ENCODE results near the gene CCDC43.
"Not testable (repeated sequence)": the region's sequence is repeated elsewhere in the genome, so short reads cannot be mapped to it uniquely, and the experiment has no call there.

The CCDC43 gene

GRCh38 chr17:44664867-44665266 is 24.7 kb downstream of the CCDC43 start:
- no peak for DNase-seq

- DNase-seq = no peak
Observed at GRCh38 chr17:44663095-44663494, 26.5 kb downstream of the CCDC43 start.

GRCh38 chr17:44661835-44662234 is 27.7 kb downstream of the CCDC43 start:
- no peak for DNase-seq

GRCh38 chr17:44655983-44656710 is 33.4 kb downstream of the CCDC43 start, which contains the start of gene MEIOC:
MEIOC (plus strand) TSS chr17:44656468; CDS start chr17:44656614, 146 bp downstream.
- peak; percentile 42 for DNase-seq

GRCh38 chr17:44653954-44654353 is 35.6 kb downstream of the CCDC43 start:
- DNase-seq = no peak

GRCh38 chr17:44653384-44653783 is 36.2 kb downstream of the CCDC43 start:
- no peak for DNase-seq

GRCh38 chr17:44652727-44653126 is 36.8 kb downstream of the CCDC43 start:
- no peak for DNase-seq

GRCh38 chr17:44651228-44651627 is 38.3 kb downstream of the CCDC43 start:
- no peak for DNase-seq

- no peak for DNase-seq
Observed at GRCh38 chr17:44648963-44649362, 40.6 kb downstream of the CCDC43 start.

GRCh38 chr17:44647736-44648135 is 41.8 kb downstream of the CCDC43 start:
- no peak for DNase-seq

- DNase-seq = no peak
Observed at GRCh38 chr17:44646280-44646679, 43.3 kb downstream of the CCDC43 start.

- DNase-seq = no peak
Observed at GRCh38 chr17:44645341-44645740, 44.2 kb downstream of the CCDC43 start.

- no peak for DNase-seq
Observed at GRCh38 chr17:44642834-44643233, 46.7 kb downstream of the CCDC43 start.

GRCh38 chr17:44637066-44637465 is 52.5 kb downstream of the CCDC43 start:
- no peak for DNase-seq

- no peak for DNase-seq
Observed at GRCh38 chr17:44636562-44636961, 53.0 kb downstream of the CCDC43 start.

GRCh38 chr17:44634401-44634800 is 55.2 kb downstream of the CCDC43 start:
- not testable (repeated sequence) for DNase-seq

GRCh38 chr17:44633998-44634397 is 55.6 kb downstream of the CCDC43 start:
- DNase-seq = no peak

GRCh38 chr17:44630703-44631102 is 58.9 kb downstream of the CCDC43 start:
- no peak for DNase-seq

- no peak for DNase-seq
Observed at GRCh38 chr17:44629314-44629713, 60.3 kb downstream of the CCDC43 start.

- DNase-seq = no peak
Observed at GRCh38 chr17:44628243-44629188, 61.1 kb downstream of the CCDC43 start.

- DNase-seq = no peak
Observed at GRCh38 chr17:44627513-44628242, 61.9 kb downstream of the CCDC43 start.

Data from activated naive CD4-positive, alpha-beta T cell treated with Interleukin-2 at 50 U/mL for 16 hours (primary cell).